ENCODE data around the gene IFT122.

DNA sequence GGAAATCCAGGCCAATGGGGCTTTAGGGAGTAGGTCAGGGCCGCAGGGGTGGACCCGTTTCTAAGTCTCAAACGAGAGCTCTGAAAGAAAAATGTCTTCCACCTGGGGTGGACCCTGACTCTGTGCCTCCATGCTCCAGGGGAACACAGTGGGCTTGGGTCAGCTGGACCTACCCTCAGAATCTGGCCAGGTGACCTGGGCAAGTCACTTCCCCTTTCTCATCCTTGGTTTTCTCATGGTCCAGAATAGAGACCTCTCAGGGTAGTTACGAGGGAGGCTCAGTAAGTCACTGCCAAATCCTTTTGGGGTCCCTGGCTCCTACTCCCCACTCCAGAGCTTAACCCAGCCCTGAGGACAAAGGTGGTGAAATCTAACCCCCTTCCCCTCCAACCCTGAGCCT is 37.4 kb upstream of the IFT122 start:
- TF ChIP-seq, protein P1, sequence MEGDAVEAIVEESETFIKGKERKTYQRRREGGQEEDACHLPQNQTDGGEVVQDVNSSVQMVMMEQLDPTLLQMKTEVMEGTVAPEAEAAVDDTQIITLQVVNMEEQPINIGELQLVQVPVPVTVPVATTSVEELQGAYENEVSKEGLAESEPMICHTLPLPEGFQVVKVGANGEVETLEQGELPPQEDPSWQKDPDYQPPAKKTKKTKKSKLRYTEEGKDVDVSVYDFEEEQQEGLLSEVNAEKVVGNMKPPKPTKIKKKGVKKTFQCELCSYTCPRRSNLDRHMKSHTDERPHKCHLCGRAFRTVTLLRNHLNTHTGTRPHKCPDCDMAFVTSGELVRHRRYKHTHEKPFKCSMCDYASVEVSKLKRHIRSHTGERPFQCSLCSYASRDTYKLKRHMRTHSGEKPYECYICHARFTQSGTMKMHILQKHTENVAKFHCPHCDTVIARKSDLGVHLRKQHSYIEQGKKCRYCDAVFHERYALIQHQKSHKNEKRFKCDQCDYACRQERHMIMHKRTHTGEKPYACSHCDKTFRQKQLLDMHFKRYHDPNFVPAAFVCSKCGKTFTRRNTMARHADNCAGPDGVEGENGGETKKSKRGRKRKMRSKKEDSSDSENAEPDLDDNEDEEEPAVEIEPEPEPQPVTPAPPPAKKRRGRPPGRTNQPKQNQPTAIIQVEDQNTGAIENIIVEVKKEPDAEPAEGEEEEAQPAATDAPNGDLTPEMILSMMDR (conservative IDR thresholded peaks at IDR 0.05; ENCODE audit: low read depth in 2 of 2) = no peak
- no peak for TF ChIP-seq ZNF331 (CRISPR knock-in tag; IDR thresholded peaks at IDR 0.05; ENCODE audit: low read depth)
- TF ChIP-seq EZH2phosphoT487 (IDR thresholded peaks at IDR 0.05; ENCODE audit: unreplicated experiment) = no peak
